Subcutaneous adipose tissue (tissue), 4 donors: ENCODE data around the gene ZCCHC14. TPM values are rescaled to one million over a fixed set of nuclear protein-coding genes. Genes with fewer than 3 reads are reported as not detected.

ENCODE experiments used
- CTCF ChIP-seq: fragments of 450-650 bp; IDR thresholded peaks from one replicate; pipeline ENCODE4 v1.5.1; 2016; ENCODE audit warnings: low read depth, mild to moderate bottlenecking, control low read depth, antibody characterized with exemption, moderate library complexity
- total RNA-seq, 4 donors: library from RNA; depleted of rRNA; stranded (reverse); fragments of >200 nt; gene quantifications; one replicate each; pipeline ENCODE4 v1.1.0, GENCODE V29; 2016

ZCCHC14 gene
- total RNA-seq, 4 donors from 2014 or later, result 15.6 to 21.1 (median 18.3) TPM

GRCh38 chr16:87438611-87438985 lies 54.2 kb downstream of the ZCCHC14 start:
- TF ChIP-seq CTCF, result no peak

- no peak for TF ChIP-seq CTCF
Measured at GRCh38 chr16:87437911-87438610, 54.8 kb downstream of the ZCCHC14 start.

- TF ChIP-seq CTCF, result no peak
Measured at GRCh38 chr16:87437327-87437726, 55.5 kb downstream of the ZCCHC14 start.

GRCh38 chr16:87436225-87437172 lies 56.3 kb downstream of the ZCCHC14 start:
- no peak for TF ChIP-seq CTCF

GRCh38 chr16:87435372-87436224 lies 57.2 kb downstream of the ZCCHC14 start:
- TF ChIP-seq CTCF, result no peak

- TF ChIP-seq CTCF, result no peak
Measured at GRCh38 chr16:87434146-87434667, 58.6 kb downstream of the ZCCHC14 start.
